H1 (cell line): ENCODE measurements around the gene SEC16A. TPM values are rescaled to one million over a fixed set of nuclear protein-coding genes. Genes with fewer than 3 reads are reported as not detected.

Experiments
- ASH2L ChIP-seq: fragments of 200-600, 300-600 bp; sonication (generic); IDR thresholded peaks from one replicate; pipeline ENCODE4 v1.7.1; 2017; ENCODE audit warnings: low read length
- BACH1 ChIP-seq: IDR thresholded peaks from 2 replicates; pipeline ENCODE4 v1.6.1; 2012; ENCODE audit warnings: low read length, improper control_type of control experiment
- CHD1 ChIP-seq: IDR thresholded peaks from 2 replicates; pipeline ENCODE4 v1.6.1; 2012; ENCODE audit warnings: low read depth, low read length, improper control_type of control experiment
- CHD2 ChIP-seq: IDR thresholded peaks from 2 replicates; pipeline ENCODE4 v1.6.1; 2012; ENCODE audit warnings: low read length, improper control_type of control experiment
- EGR1 ChIP-seq: IDR thresholded peaks from 2 replicates; pipeline ENCODE4 v1.6.1; 2011; ENCODE audit warnings: low read depth, low read length, borderline replicate concordance
- EP300 ChIP-seq, 2 experiments: IDR thresholded peaks; 1 replicate in 1 of 2; 2 replicates in 1 of 2; pipeline ENCODE4 v1.6.1; 2011 to 2012; ENCODE audit warnings: low read depth in 2 of 2, low read length in 2 of 2, mild to moderate bottlenecking in 2 of 2, borderline replicate concordance in 1 of 2, inconsistent platforms in 1 of 2, moderate library complexity in 1 of 2
- GTF2F1 ChIP-seq: IDR thresholded peaks from 2 replicates; pipeline ENCODE4 v1.6.1; 2012; ENCODE audit warnings: low read depth, low read length, improper control_type of control experiment, borderline replicate concordance
- HDAC2 ChIP-seq, 2 experiments: fragments of 300-600 bp in 1 of 2; sonication (generic) in 1 of 2; IDR thresholded peaks; 2 replicates each; pipeline ENCODE4 v1.6.1; 2011 to 2012; ENCODE audit warnings: low read depth in 2 of 2, low read length in 2 of 2, mild to moderate bottlenecking in 2 of 2, moderate library complexity in 2 of 2, borderline replicate concordance in 1 of 2, inconsistent platforms in 1 of 2
- JUN ChIP-seq: IDR thresholded peaks from 2 replicates; pipeline ENCODE4 v1.6.1; 2011; ENCODE audit warnings: low read depth, mild to moderate bottlenecking, improper control_type of control experiment, low read length
- NANOG ChIP-seq: IDR thresholded peaks from 2 replicates; pipeline ENCODE4 v1.6.1; 2011; ENCODE audit warnings: low read length, low read depth, mild to moderate bottlenecking, inconsistent platforms; ENCODE audit not compliant: insufficient read depth, poor library complexity, severe bottlenecking
- POLR2A ChIP-seq, 2 experiments: IDR thresholded peaks; 1 replicate in 1 of 2; 2 replicates in 1 of 2; pipeline ENCODE4 v1.6.1; 2011; ENCODE audit warnings: low read depth in 2 of 2, low read length in 2 of 2, mild to moderate bottlenecking in 2 of 2; ENCODE audit errors: control extremely low read depth in 1 of 2
- POLR2AphosphoS5 ChIP-seq: IDR thresholded peaks from 2 replicates; pipeline ENCODE4 v1.6.1; 2011; ENCODE audit warnings: low read depth, low read length
- RAD21 ChIP-seq, 2 experiments: IDR thresholded peaks in 1 of 2; conservative IDR thresholded peaks in 1 of 2; 2 replicates each; pipeline ENCODE4 v1.6.1; 2011; ENCODE audit warnings: low read depth in 2 of 2, low read length in 2 of 2, improper control_type of control experiment in 1 of 2, inconsistent platforms in 1 of 2, mild to moderate bottlenecking in 1 of 2, moderate library complexity in 1 of 2
- RBBP5 ChIP-seq: IDR thresholded peaks from 2 replicates; pipeline ENCODE4 v1.7.1; 2012; ENCODE audit warnings: low read depth, mild to moderate bottlenecking, inconsistent platforms, low read length, moderate library complexity, borderline replicate concordance
- RFX5 ChIP-seq: IDR thresholded peaks from 2 replicates; pipeline ENCODE4 v1.6.1; 2011; ENCODE audit warnings: low read depth, low read length, improper control_type of control experiment, borderline replicate concordance
- SIN3A ChIP-seq, 2 experiments: IDR thresholded peaks in 1 of 2; conservative IDR thresholded peaks in 1 of 2; 2 replicates each; pipeline ENCODE4 v1.6.1; 2011 to 2012; ENCODE audit warnings: low read length in 2 of 2, improper control_type of control experiment in 1 of 2, low read depth in 1 of 2, mild to moderate bottlenecking in 1 of 2
- SIX5 ChIP-seq: IDR thresholded peaks from 2 replicates; pipeline ENCODE4 v1.6.1; 2011; ENCODE audit warnings: mild to moderate bottlenecking, low read depth, low read length
- SP2 ChIP-seq: IDR thresholded peaks from 2 replicates; pipeline ENCODE4 v1.6.1; 2012; ENCODE audit warnings: mild to moderate bottlenecking, low read length, inconsistent platforms
- SUZ12 ChIP-seq: fragments of 200-600 bp; sonication (generic); IDR thresholded peaks from 2 replicates; pipeline ENCODE4 v1.6.1; 2012; ENCODE audit warnings: mild to moderate bottlenecking, inconsistent platforms, low read length, moderate library complexity, mixed read lengths
- TAF1 ChIP-seq: IDR thresholded peaks from 2 replicates; pipeline ENCODE4 v1.6.1; 2011; ENCODE audit warnings: mild to moderate bottlenecking, low read depth, low read length
- TCF12 ChIP-seq: IDR thresholded peaks from 2 replicates; pipeline ENCODE4 v1.6.1; 2011; ENCODE audit warnings: low read depth, mild to moderate bottlenecking, low read length
- ZNF274 ChIP-seq: IDR thresholded peaks from 2 replicates; pipeline ENCODE4 v1.7.0; 2012; ENCODE audit warnings: low read length, borderline replicate concordance; ENCODE audit errors: extremely low read depth
- polyA plus RNA-seq, 7 experiments: library from polyadenylated mRNA; depleted of rRNA in 3 of 7; stranded (reverse) in 5 of 7; unstranded in 2 of 7; fragments of >200 nt in 5 of 7; fragments of 200-250 nt in 2 of 7; gene quantifications; 1 replicate in 5 of 7; 2 replicates in 1 of 7; 4 replicates in 1 of 7; pipeline versions ENCODE4 v1.2.1 to v1.2.3, GENCODE V29; 2011 to 2013; ENCODE audit warnings: missing spikeins in 2 of 7, mixed read lengths in 2 of 7
- total RNA-seq: library from RNA; stranded (reverse); fragmentation: NEBNext Ultra II Directional; extraction: Animal tissue kit (Norgen Biotek cat#: 25700); gene quantifications from 2 replicates; pipeline ENCODE4 v1.2.1, GENCODE V29; 2021
- TF ChIP-seq, protein P1 (sequence below): IDR thresholded peaks from 2 replicates; pipeline ENCODE4 v1.6.1; 2012; ENCODE audit warnings: inconsistent platforms

Gene SEC16A
- total and polyA plus RNA-seq, 2 of the 8 experiments (the other 6 are each of a cell fraction or from before 2014, with no cell fraction given): 21.6 to 49.0 TPM

DNA sequence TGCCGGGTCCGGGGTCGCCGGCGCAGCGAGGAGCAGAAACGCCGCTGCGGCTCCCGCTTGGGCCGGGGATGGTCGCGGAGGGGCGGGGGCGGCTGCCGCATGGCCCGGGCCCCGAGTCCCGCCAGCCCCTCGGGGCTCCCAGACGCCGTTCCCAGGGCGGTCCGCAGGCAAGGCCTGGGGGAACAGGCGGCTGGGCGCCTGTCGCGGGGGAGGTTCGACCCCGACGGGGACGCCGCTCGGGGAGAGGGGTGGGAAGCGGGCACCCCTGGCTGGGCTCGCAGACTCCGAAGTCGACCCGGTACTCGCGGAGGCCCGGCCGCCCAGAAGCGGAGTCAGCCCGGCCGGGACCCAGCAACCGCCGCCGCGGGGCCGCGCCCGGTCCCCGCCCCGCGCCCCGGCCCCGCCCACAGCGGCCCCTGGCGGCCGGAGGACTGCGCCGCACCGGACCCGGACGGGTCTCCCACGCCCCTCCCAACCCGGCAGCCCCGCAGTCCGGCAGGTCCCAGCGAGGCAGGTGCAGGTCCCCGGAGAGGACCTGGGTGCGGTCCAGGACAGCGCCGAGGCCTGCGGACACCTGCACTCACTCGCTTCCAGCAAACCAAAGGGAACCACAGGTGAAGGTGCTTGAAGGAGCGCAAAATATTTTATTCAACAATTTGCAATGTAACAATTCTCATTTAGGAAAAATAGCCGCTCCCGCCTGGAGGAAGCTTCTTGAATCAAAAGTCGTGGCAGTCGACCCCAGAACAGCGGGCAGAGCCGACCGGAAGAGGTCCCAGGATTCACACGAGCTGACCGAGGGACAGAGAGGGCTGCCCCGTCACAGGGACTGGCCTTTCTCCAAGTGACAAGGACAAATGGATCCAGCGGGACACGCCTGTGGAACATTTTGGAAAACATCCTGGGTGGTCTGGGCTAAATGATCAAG is 43.1 kb downstream of the SEC16A start, which contains the start of gene INPP5E (continued):
- TF ChIP-seq EGR1: no peak; the same call in 1 of the 2 replicates
- no peak for TF ChIP-seq CHD1
- TF ChIP-seq, protein P1, sequence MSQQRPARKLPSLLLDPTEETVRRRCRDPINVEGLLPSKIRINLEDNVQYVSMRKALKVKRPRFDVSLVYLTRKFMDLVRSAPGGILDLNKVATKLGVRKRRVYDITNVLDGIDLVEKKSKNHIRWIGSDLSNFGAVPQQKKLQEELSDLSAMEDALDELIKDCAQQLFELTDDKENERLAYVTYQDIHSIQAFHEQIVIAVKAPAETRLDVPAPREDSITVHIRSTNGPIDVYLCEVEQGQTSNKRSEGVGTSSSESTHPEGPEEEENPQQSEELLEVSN: no peak
- no peak for TF ChIP-seq BACH1
- no peak for TF ChIP-seq SP2
- TF ChIP-seq SUZ12: no peak; the same call in 1 of the 2 replicates
- no peak for TF ChIP-seq CHD2
- peak in 1 of 2 experiments; percentile 59; a peak in 1 of 3 replicates for TF ChIP-seq POLR2A (IDR thresholded peaks at IDR 0.05; ENCODE audit: control extremely low read depth in 1 of 2, low read depth in 2 of 2, low read length in 2 of 2)
- TF ChIP-seq TAF1: peak; percentile 68
- TF ChIP-seq RBBP5: no peak
- no peak for TF ChIP-seq ZNF274
- no peak for TF ChIP-seq NANOG
- no peak for TF ChIP-seq RFX5
- no peak for TF ChIP-seq SIX5
- 0 out of 2 replicates have a peak, but pooled peaks have one; percentile 6 for TF ChIP-seq TCF12
- no peak for TF ChIP-seq EP300 (IDR thresholded peaks at IDR 0.05; ENCODE audit: borderline replicate concordance in 1 of 2, low read depth in 2 of 2, low read length in 2 of 2)
- TF ChIP-seq GTF2F1: no peak
- 0 out of 4 replicates have a peak, but pooled peaks of 1 of the 2 experiments have one; percentile 6 for TF ChIP-seq SIN3A (conservative IDR thresholded peaks at IDR 0.05 in 1 of 2, IDR thresholded peaks at IDR 0.05 in 1 of 2; ENCODE audit: low read depth in 1 of 2, low read length in 2 of 2)
- no peak; a peak in 1 of 4 replicates for TF ChIP-seq HDAC2 (IDR thresholded peaks at IDR 0.05; ENCODE audit: borderline replicate concordance in 1 of 2, low read depth in 2 of 2, low read length in 2 of 2)
- TF ChIP-seq ASH2L: no peak
- TF ChIP-seq RAD21 (IDR thresholded peaks at IDR 0.05 in 1 of 2, conservative IDR thresholded peaks at IDR 0.05 in 1 of 2; ENCODE audit: low read depth in 2 of 2, low read length in 2 of 2): no peak
- 0 out of 2 replicates have a peak, but pooled peaks have one; percentile 35 for TF ChIP-seq POLR2AphosphoS5
- TF ChIP-seq JUN: no peak
